ENCODE results near the gene AIF1.

DNA sequence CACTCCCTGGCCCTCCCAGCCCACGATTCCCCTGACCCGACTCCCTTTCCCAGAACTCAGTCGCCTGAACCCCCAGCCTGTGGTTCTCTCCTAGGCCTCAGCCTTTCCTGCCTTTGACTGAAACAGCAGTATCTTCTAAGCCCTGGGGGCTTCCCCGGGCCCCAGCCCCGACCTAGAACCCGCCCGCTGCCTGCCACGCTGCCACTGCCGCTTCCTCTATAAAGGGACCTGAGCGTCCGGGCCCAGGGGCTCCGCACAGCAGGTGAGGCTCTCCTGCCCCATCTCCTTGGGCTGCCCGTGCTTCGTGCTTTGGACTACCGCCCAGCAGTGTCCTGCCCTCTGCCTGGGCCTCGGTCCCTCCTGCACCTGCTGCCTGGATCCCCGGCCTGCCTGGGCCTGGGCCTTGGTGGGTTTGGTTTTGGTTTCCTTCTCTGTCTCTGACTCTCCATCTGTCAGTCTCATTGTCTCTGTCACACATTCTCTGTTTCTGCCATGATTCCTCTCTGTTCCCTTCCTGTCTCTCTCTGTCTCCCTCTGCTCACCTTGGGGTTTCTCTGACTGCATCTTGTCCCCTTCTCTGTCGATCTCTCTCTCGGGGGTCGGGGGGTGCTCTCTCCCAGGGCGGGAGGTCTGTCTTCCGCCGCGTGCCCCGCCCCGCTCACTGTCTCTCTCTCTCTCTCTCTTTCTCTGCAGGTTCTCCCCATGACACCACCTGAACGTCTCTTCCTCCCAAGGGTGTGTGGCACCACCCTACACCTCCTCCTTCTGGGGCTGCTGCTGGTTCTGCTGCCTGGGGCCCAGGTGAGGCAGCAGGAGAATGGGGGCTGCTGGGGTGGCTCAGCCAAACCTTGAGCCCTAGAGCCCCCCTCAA, 42.8 kb upstream of the AIF1 start, which contains the start of gene LTA:
- TF ChIP-seq POLR2A (IDR thresholded peaks at IDR 0.05) (no peak), POLR2AphosphoS5 (IDR thresholded peaks at IDR 0.05) (no peak)
- TF ChIP-seq, protein P1, sequence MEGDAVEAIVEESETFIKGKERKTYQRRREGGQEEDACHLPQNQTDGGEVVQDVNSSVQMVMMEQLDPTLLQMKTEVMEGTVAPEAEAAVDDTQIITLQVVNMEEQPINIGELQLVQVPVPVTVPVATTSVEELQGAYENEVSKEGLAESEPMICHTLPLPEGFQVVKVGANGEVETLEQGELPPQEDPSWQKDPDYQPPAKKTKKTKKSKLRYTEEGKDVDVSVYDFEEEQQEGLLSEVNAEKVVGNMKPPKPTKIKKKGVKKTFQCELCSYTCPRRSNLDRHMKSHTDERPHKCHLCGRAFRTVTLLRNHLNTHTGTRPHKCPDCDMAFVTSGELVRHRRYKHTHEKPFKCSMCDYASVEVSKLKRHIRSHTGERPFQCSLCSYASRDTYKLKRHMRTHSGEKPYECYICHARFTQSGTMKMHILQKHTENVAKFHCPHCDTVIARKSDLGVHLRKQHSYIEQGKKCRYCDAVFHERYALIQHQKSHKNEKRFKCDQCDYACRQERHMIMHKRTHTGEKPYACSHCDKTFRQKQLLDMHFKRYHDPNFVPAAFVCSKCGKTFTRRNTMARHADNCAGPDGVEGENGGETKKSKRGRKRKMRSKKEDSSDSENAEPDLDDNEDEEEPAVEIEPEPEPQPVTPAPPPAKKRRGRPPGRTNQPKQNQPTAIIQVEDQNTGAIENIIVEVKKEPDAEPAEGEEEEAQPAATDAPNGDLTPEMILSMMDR (IDR thresholded peaks at IDR 0.05), result no peak
